ENCODE measurements around the gene MYLK2. TPM values are rescaled to one million over a fixed set of nuclear protein-coding genes. Genes with fewer than 3 reads are reported as not detected.

MYLK2 gene
- total and polyA plus RNA-seq, 8 donors: 0.53 to 1.9 (median 1.0) TPM; not detected in 2

GRCh38 chr20:31797364-31797763, 21.8 kb upstream of the MYLK2 start:
- H3K4me3 ChIP-seq: no peak overlapping the region
- TF ChIP-seq, protein P1, sequence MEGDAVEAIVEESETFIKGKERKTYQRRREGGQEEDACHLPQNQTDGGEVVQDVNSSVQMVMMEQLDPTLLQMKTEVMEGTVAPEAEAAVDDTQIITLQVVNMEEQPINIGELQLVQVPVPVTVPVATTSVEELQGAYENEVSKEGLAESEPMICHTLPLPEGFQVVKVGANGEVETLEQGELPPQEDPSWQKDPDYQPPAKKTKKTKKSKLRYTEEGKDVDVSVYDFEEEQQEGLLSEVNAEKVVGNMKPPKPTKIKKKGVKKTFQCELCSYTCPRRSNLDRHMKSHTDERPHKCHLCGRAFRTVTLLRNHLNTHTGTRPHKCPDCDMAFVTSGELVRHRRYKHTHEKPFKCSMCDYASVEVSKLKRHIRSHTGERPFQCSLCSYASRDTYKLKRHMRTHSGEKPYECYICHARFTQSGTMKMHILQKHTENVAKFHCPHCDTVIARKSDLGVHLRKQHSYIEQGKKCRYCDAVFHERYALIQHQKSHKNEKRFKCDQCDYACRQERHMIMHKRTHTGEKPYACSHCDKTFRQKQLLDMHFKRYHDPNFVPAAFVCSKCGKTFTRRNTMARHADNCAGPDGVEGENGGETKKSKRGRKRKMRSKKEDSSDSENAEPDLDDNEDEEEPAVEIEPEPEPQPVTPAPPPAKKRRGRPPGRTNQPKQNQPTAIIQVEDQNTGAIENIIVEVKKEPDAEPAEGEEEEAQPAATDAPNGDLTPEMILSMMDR (IDR thresholded peaks at IDR 0.05): no peak

DNA sequence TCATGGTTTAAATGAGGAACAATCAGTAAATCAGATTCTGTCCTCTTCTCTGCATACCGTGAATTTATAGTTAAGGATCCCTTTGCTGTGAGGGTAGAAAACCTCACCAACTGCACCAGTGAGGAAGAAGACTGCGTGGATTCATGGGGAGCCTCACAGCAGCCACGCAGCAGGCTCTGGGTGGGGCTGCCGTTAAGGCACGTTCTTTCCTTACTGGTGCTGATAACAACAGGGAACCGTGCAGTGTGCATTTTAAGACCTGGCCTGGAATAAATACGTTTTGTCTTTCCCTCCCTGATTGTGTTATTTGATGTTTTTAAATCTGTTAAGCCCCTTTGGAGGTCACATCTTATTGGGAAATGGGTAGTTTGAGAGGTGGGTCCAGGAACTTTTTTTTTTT, 17.6 kb upstream of the MYLK2 start:
- ATAC-seq (no peak), DNase-seq (no peak)
- Histone ChIP-seq H3K9me3 (no peaks in the 10 kb centered on the region), H3K27ac (no peak overlapping the region), H3K36me3 (peaks cover 0 to 37% of the 10 kb centered on the region in 2 donors), H3K4me3 (no peak overlapping the region), H3K4me1 (no peaks in the 10 kb centered on the region), H3K27me3 (no peaks in the 10 kb centered on the region)
- TF ChIP-seq, protein P1 (IDR thresholded peaks at IDR 0.05): no peak
- intact Hi-C loops (cut with DNase I): no loop called here

More at GRCh38 chr20:31797364-31797763, 21.8 kb upstream of the MYLK2 start:
- DNase-seq: no peak
- no peaks in the 10 kb centered on the region for H3K27me3 ChIP-seq
- H3K4me1 ChIP-seq: no peaks in the 10 kb centered on the region
- no peak for ATAC-seq
- H3K9me3 ChIP-seq: no peaks in the 10 kb centered on the region
- intact Hi-C loops (cut with DNase I): no loop called here
- H3K27ac ChIP-seq: no peak overlapping the region
- H3K36me3 ChIP-seq: peaks cover 0 to 38% of the 10 kb centered on the region in 2 donors

DNA sequence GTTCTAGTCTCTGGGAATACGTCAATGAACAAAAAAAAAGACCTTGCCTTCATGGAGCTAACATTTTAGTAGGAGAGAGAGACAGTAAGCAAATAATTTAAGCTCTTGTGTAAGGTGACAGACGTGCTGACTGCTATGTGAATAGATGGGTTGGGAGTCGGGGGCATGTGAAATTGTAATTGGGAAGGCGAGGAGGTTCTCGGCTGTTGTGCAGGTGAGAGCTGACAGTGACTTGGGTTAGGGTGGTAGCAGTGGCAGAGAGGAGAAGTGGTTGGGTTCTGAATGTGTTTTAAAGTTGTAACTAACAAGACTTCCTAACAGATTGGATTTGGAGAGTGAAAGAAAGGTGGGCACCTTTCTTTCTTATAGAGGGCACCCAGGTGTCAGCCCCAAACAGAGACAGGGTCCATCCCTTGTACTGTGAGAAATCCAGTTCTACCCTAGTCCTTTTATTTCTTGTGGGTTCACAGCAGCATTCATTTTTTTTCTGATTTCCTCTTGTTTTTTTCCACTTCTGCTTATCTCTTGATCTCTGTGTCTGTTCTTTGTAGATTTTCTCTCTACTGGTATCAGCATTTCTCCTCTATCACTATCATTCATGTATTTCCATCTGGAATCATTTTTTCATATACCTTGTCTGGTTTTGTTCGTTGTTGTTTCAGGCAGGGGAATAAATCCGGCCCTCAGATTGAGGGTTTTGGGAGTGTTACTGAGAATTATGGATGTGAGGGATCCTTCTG, 15.4 kb upstream of the MYLK2 start:
- no peak for ATAC-seq
- no peaks in the 10 kb centered on the region for H3K27me3 ChIP-seq
- TF ChIP-seq, protein P1 (IDR thresholded peaks at IDR 0.05): no peak
- intact Hi-C loops (cut with DNase I): no loop called here
- no peak overlapping the region for H3K27ac ChIP-seq
- H3K4me1 ChIP-seq: no peaks in the 10 kb centered on the region
- peaks cover 0 to 37% of the 10 kb centered on the region in 2 donors for H3K36me3 ChIP-seq
- H3K9me3 ChIP-seq: no peaks in the 10 kb centered on the region
- no peak for DNase-seq
- H3K4me3 ChIP-seq: no peak overlapping the region

DNA sequence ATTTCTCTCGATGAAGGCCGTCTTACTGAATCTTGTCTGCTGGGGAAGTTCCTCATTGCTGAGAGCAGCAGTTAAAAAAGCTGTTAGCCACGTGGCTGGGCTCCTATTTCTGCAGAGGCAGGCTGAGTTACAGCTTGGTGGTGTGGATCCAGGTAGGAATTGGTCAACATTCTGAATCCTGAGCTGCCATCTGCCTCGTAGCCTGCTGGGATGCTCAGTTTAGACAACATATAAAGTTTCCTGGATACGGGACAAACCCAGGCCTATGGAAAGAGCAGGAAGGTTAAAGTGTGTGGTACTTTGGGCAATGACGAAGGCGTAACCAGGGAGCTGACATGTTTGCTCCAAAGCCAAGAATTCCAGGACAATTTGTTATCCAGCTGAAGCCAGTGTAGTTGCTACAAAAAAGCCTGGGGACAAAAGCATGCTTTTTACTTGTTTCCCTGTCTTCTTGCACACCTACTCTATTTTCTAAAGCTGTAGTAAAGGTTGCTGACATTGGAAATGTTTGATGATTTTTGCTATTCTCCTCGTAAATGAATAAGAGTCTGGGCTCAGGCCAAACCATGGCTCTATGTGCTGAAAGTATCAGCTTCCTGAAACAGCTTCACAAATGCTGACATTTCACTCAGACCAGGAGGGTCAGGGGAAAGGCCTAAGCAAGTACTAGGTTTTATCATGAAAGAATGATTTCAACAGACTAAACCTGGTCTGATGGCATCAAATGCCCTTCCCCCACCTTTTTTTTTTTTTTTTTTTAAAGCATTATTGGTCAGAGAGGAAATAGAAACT, 12.4 kb upstream of the MYLK2 start:
- H3K4me3 ChIP-seq: no peak overlapping the region
- H3K27ac ChIP-seq: no peak overlapping the region
- peaks cover 0 to 17% of the 10 kb centered on the region in 2 donors for H3K36me3 ChIP-seq
- no peaks in the 10 kb centered on the region for H3K9me3 ChIP-seq
- peak; percentile 19 for ATAC-seq
- H3K4me1 ChIP-seq: peaks cover 0 to 7% of the 10 kb centered on the region in 2 donors
- no peak for DNase-seq
- TF ChIP-seq, protein P1 (IDR thresholded peaks at IDR 0.05): no peak
- no peaks in the 10 kb centered on the region for H3K27me3 ChIP-seq
- intact Hi-C loops (cut with DNase I): no loop called here

DNA sequence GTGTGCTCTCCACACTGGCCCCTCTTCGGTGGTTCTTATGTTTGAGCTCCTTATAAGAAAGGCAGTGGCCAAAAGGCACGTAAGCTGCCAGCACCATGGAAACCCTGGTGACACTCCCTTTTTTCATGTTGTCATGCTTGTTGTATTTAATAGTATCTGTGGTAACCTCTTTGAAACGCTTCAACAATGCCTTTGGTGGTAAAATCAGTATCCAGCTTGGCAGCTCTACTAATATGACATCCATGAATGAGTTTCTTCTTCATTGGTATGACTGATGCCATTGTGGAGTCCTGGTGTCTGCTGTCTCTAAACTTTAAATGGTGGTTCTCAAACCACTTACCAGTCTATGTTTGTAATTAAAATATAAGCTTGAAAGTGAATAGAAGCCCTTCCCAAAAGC, 10.7 kb upstream of the MYLK2 start:
- intact Hi-C loops (cut with DNase I): no loop called here
- TF ChIP-seq, protein P1 (IDR thresholded peaks at IDR 0.05): no peak
- DNase-seq (no peak), ATAC-seq (no peak)
- Histone ChIP-seq H3K4me1 (peaks cover 0 to 7% of the 10 kb centered on the region in 2 donors), H3K4me3 (no peak overlapping the region), H3K9me3 (no peaks in the 10 kb centered on the region), H3K27ac (no peak overlapping the region), H3K36me3 (peaks cover 0 to 4% of the 10 kb centered on the region in 2 donors), H3K27me3 (no peaks in the 10 kb centered on the region)

Measured in left lung (tissue), 10 donors.